H9 (cell line): ENCODE results near the gene TMEM170B. TPM values are rescaled to one million over a fixed set of nuclear protein-coding genes. Genes with fewer than 3 reads are reported as not detected.

Experiments used
- DNase-seq: peaks from one replicate; pipeline ENCODE4 v3.0.0-alpha.2; 2017
- H2AFZ ChIP-seq: one replicate; pipeline ENCODE4 v1.6.1; 2013; ENCODE audit warnings: mild to moderate bottlenecking, low read length, control low read depth, moderate library complexity
- H2AK5ac ChIP-seq: 2 replicates; pipeline ENCODE4 v1.6.1; 2013; ENCODE audit warnings: low read length, control low read depth, mixed read lengths; ENCODE audit not compliant: insufficient read length
- H2BK120ac ChIP-seq: one replicate; pipeline ENCODE4 v1.6.1; 2013; ENCODE audit warnings: low read depth, mild to moderate bottlenecking, low read length, control low read depth, inconsistent platforms; ENCODE audit not compliant: poor library complexity, severe bottlenecking
- H2BK12ac ChIP-seq: 2 replicates; pipeline ENCODE4 v1.6.1; 2013; ENCODE audit warnings: low read length, control low read depth, mixed read lengths, low read depth; ENCODE audit not compliant: insufficient read length
- H2BK15ac ChIP-seq: 2 replicates; pipeline ENCODE4 v1.6.1; 2013; ENCODE audit warnings: low read depth, low read length, control low read depth
- H2BK20ac ChIP-seq: one replicate; pipeline ENCODE4 v1.6.1; 2013; ENCODE audit warnings: low read depth, mild to moderate bottlenecking, low read length, control low read depth, inconsistent platforms; ENCODE audit not compliant: poor library complexity, severe bottlenecking
- H2BK5ac ChIP-seq: 2 replicates; pipeline ENCODE4 v1.6.1; 2013; ENCODE audit warnings: low read length, control low read depth, mixed read lengths; ENCODE audit not compliant: insufficient read length
- H3K14ac ChIP-seq: 2 replicates; pipeline ENCODE4 v1.6.1; 2013; ENCODE audit warnings: low read length, control low read depth; ENCODE audit not compliant: insufficient read depth
- H3K18ac ChIP-seq: 2 replicates; pipeline ENCODE4 v1.6.1; 2013; ENCODE audit warnings: low read depth, mild to moderate bottlenecking, mixed read lengths, low read length, control low read depth; ENCODE audit not compliant: insufficient read length
- H3K23ac ChIP-seq: 2 replicates; pipeline ENCODE4 v1.6.1; 2013; ENCODE audit warnings: low read length, control low read depth, mixed read lengths, low read depth; ENCODE audit not compliant: insufficient read length
- H3K23me2 ChIP-seq: 2 replicates; pipeline ENCODE4 v1.6.1; 2013; ENCODE audit warnings: low read depth, mild to moderate bottlenecking, mixed read lengths, low read length, control low read depth; ENCODE audit not compliant: insufficient read length, poor library complexity, severe bottlenecking
- H3K27ac ChIP-seq: 2 replicates; pipeline ENCODE4 v1.5.1; 2013; ENCODE audit warnings: low read length, control low read depth, mixed read lengths, low read depth; ENCODE audit not compliant: insufficient read length
- H3K27me3 ChIP-seq: 2 replicates; pipeline ENCODE4 v1.6.1; 2013; ENCODE audit warnings: low read length, control low read depth, inconsistent platforms; ENCODE audit not compliant: insufficient read depth
- H3K4ac ChIP-seq: 2 replicates; pipeline ENCODE4 v1.6.1; 2013; ENCODE audit warnings: low read depth, mild to moderate bottlenecking, control low read depth, inconsistent platforms, low read length, moderate library complexity
- H3K4me1 ChIP-seq: 2 replicates; pipeline ENCODE4 v1.6.1; 2013; ENCODE audit warnings: low read length, control low read depth, inconsistent platforms; ENCODE audit not compliant: insufficient read depth
- H3K4me2 ChIP-seq: 2 replicates; pipeline ENCODE4 v1.6.1; 2013; ENCODE audit warnings: low read length, control low read depth, mixed read lengths; ENCODE audit not compliant: insufficient read length, insufficient read depth
- H3K56ac ChIP-seq: 2 replicates; pipeline ENCODE4 v1.6.1; 2013; ENCODE audit warnings: low read depth, mild to moderate bottlenecking, mixed read lengths, low read length, control low read depth; ENCODE audit not compliant: insufficient read length
- H3K79me1 ChIP-seq: 2 replicates; pipeline ENCODE4 v1.6.1; 2013; ENCODE audit warnings: low read depth, mild to moderate bottlenecking, moderate library complexity, low read length, control low read depth, inconsistent platforms; ENCODE audit not compliant: insufficient read depth, poor library complexity, severe bottlenecking
- H3K79me2 ChIP-seq: 2 replicates; pipeline ENCODE4 v1.6.1; 2013; ENCODE audit warnings: low read length, control low read depth, inconsistent platforms; ENCODE audit not compliant: insufficient read depth
- H3K9ac ChIP-seq: 2 replicates; pipeline ENCODE4 v1.6.1; 2013; ENCODE audit warnings: low read length, control low read depth, mixed read lengths; ENCODE audit not compliant: insufficient read length; ENCODE audit errors: extremely low read depth
- H3K9me3 ChIP-seq: one replicate; pipeline ENCODE4 v1.6.1; 2013; ENCODE audit warnings: low read depth, low read length, inconsistent platforms; ENCODE audit not compliant: control insufficient read depth
- H3T11ph ChIP-seq: one replicate; pipeline ENCODE4 v1.6.1; 2013; ENCODE audit warnings: mild to moderate bottlenecking, low read length, control low read depth, inconsistent platforms
- H4K20me1 ChIP-seq: one replicate; pipeline ENCODE4 v1.6.1; 2013; ENCODE audit not compliant: control insufficient read depth, insufficient read length, insufficient read depth
- H4K5ac ChIP-seq: 2 replicates; pipeline ENCODE4 v1.6.1; 2013; ENCODE audit warnings: low read depth, mild to moderate bottlenecking, mixed read lengths, low read length, control low read depth; ENCODE audit not compliant: insufficient read length
- H4K8ac ChIP-seq: replicated peaks from 2 replicates; pipeline ENCODE4 v1.6.1; 2013; ENCODE audit warnings: low read length, control low read depth, mixed read lengths, low read depth; ENCODE audit not compliant: insufficient read length
- H4K91ac ChIP-seq: 2 replicates; pipeline ENCODE4 v1.6.1; 2013; ENCODE audit warnings: low read depth, mild to moderate bottlenecking, moderate library complexity, mixed read lengths, low read length, control low read depth; ENCODE audit not compliant: insufficient read length
- H3K27ac Mint-ChIP-seq, 3 experiments: 2 replicates in 2 of 3; 3 replicates in 1 of 3; pipeline ENCODE4 v1.8.0; 2020 to 2021; ENCODE audit warnings: mixed read lengths in 3 of 3, mild to moderate bottlenecking in 1 of 3, moderate library complexity in 1 of 3
- H3K27me3 Mint-ChIP-seq: 2 replicates; pipeline ENCODE4 v1.8.0; 2021; ENCODE audit warnings: low read depth, mild to moderate bottlenecking, moderate library complexity, mixed read lengths
- H3K36me3 Mint-ChIP-seq, 3 experiments: 2 replicates in 2 of 3; 3 replicates in 1 of 3; pipeline ENCODE4 v1.8.0; 2020 to 2021; ENCODE audit warnings: low read depth in 3 of 3, mixed read lengths in 3 of 3; ENCODE audit not compliant: insufficient read depth in 1 of 3
- H3K4me1 Mint-ChIP-seq, 2 experiments: 2 replicates each; pipeline ENCODE4 v1.8.0; 2020; ENCODE audit warnings: mixed read lengths in 2 of 2
- H3K4me3 Mint-ChIP-seq, 2 experiments: 2 replicates in 1 of 2; 3 replicates in 1 of 2; pipeline ENCODE4 v1.8.0; 2020 to 2021; ENCODE audit warnings: mild to moderate bottlenecking in 2 of 2, mixed read lengths in 2 of 2, moderate library complexity in 1 of 2
- H3K9me3 Mint-ChIP-seq, 2 experiments: 2 replicates in 1 of 2; 3 replicates in 1 of 2; pipeline ENCODE4 v1.8.0; 2020; ENCODE audit warnings: mild to moderate bottlenecking in 2 of 2, mixed read lengths in 2 of 2, moderate library complexity in 1 of 2
- CTCF ChIP-seq: fragments of 200-600 bp; sonication (generic); conservative IDR thresholded peaks from 3 replicates; pipeline ENCODE4 v1.8.0; 2021; ENCODE audit warnings: antibody characterized with exemption, mild to moderate bottlenecking
- WGBS: extraction: QIAGEN DNeasy Blood & Tissue Kit; methylation state at CpG from one replicate; pipeline ENCODE4 v1.1.7; 2013; ENCODE audit warnings: missing lambda C conversion rate, low lambda C conversion rate, mixed read lengths; ENCODE audit not compliant: insufficient read length; ENCODE audit errors: extremely low coverage; 5-methylcytosine and 5-hydroxymethylcytosine counted together
- total RNA-seq: library from RNA; stranded (reverse); gene quantifications from 2 replicates; pipeline ENCODE4 v1.2.1, GENCODE V29; 2021

The TMEM170B gene
- total RNA-seq, 1 experiment from 2014 or later, result 2.9 TPM

GRCh38 chr6:11586117-11586516 is 48.6 kb downstream of the TMEM170B start:
- Histone ChIP-seq H3K14ac (no peak overlapping the region), H2BK20ac (no peak overlapping the region), H4K8ac (no peak overlapping the region), H4K91ac (no peak overlapping the region), H3K56ac (no peak overlapping the region), H3K79me1 (no peaks in the 10 kb centered on the region), H3K4me1 (peaks cover 2% of the 10 kb centered on the region; the same call in 1 of the 2 replicates), H2AK5ac (no peak overlapping the region), H3K9ac (no peak overlapping the region), H3K4ac (no peak overlapping the region), H2BK12ac (no peak overlapping the region), H3K23me2 (no peaks in the 10 kb centered on the region), H3T11ph (no peak overlapping the region), H3K27me3 (no peaks in the 10 kb centered on the region), H4K5ac (no peak overlapping the region), H3K79me2 (no peaks in the 10 kb centered on the region), H2BK5ac (no peak overlapping the region), H3K27ac (peak overlapping the region; percentile 55), H2BK120ac (peak overlapping the region; percentile 14), H4K20me1 (no peaks in the 10 kb centered on the region), H3K23ac (no peak overlapping the region), H3K18ac (peak overlapping the region; percentile 1), H3K4me2 (no peak overlapping the region), H2BK15ac (no peak overlapping the region), H3K9me3 (no peaks in the 10 kb centered on the region), H2AFZ (peak overlapping the region; percentile 6)
- H3K9me3 Mint-ChIP-seq, result peaks cover 7% of the 10 kb centered on the region in 2 experiments
- no peaks in the 10 kb centered on the region; the same call in 1 of the 2 replicates for H3K27me3 Mint-ChIP-seq
- peaks cover 3 to 4% (median 4%) of the 10 kb centered on the region in 3 experiments for H3K36me3 Mint-ChIP-seq
- no peak for DNase-seq
- TF ChIP-seq CTCF, result no peak
- no CpG with 5 or more reads among the region's 4 CpGs for WGBS
- H3K27ac Mint-ChIP-seq, result peak overlapping the region in 1 of 3 experiments; percentile 75; a peak in 2 of 7 replicates
- no peak overlapping the region for H3K4me3 Mint-ChIP-seq
- H3K4me1 Mint-ChIP-seq, result peaks cover 10 to 18% of the 10 kb centered on the region in 2 experiments
